Measurements from ENCODE around the gene NRG3. TPM values are rescaled to one million over a fixed set of nuclear protein-coding genes. Genes with fewer than 3 reads are reported as not detected.

Gene NRG3
- total RNA-seq, 1 donor from 2014 or later: not detected

- peaks cover 18% of the 10 kb centered on the region for H3K27me3 ChIP-seq (ENCODE audit: control insufficient read depth, insufficient read depth, low read length)
- no peak for FAIRE-seq
Measured at GRCh38 chr10:81875467-81876252, 666 bp downstream of the NRG3 start.

DNA sequence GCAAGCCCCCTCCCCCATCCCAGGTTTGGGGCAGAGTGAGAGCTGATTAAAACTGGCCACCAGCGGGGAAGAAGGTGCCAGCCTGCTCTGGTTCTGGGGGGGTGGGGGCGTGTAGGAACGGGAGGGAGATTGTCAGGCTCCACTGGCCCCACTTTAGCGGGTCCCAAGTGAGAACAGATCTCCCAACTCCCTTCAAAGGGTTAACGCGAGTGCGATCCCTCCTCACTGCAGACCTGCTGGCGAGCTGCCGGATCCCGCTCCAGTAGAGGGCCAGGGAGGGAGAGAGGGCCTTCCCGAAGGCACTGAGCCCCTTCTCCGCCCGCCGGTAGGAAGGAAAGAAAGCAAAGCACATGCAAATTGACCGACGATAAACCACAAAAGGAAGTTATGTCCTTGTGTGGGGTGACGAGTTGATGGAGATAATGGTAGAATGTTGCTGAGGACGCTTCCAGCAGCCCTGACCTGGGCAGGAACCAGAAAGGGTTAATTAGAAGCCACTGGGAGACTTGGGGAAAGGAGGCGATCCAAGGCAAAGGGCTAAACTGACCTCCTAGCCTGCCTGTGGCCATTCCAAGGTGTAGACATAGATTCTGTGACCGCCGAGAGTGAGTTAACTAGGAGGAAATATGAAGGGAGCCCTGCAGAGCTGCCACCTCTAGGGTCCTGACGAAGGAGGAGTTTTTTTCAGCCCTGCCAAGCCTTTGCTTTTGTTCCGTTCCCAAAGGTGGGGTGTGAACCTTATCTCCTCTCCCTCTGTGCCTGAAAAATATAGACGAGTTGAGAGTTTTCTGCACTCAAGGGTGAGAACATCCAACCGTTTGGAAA is 1.5 kb downstream of the NRG3 start:
- FAIRE-seq (no peak), DNase-seq (ENCODE audit: low read depth) (no peak)
- Histone ChIP-seq H3K27me3 (ENCODE audit: control insufficient read depth, insufficient read depth, low read length) (peaks cover 18% of the 10 kb centered on the region), H3K4me3 (ENCODE audit: low read depth, low read length) (no peak overlapping the region), H3K36me3 (ENCODE audit: control insufficient read depth, insufficient read depth, low read length) (no peaks in the 10 kb centered on the region)
- TF ChIP-seq CTCF (IDR thresholded peaks at IDR 0.05; ENCODE audit: insufficient read depth, low read length, severe bottlenecking): no peak

More at GRCh38 chr10:81875467-81876252, 666 bp downstream of the NRG3 start:
- no peaks in the 10 kb centered on the region for H3K36me3 ChIP-seq (ENCODE audit: control insufficient read depth, insufficient read depth, low read length)
- no peak overlapping the region for H3K4me3 ChIP-seq (ENCODE audit: low read depth, low read length)
- DNase-seq (ENCODE audit: low read depth): no peak
- no peak for TF ChIP-seq CTCF (IDR thresholded peaks at IDR 0.05; ENCODE audit: insufficient read depth, low read length, severe bottlenecking)

- no peak for FAIRE-seq
- no peak overlapping the region for H3K4me3 ChIP-seq (ENCODE audit: low read depth, low read length)
- H3K36me3 ChIP-seq (ENCODE audit: control insufficient read depth, insufficient read depth, low read length): no peaks in the 10 kb centered on the region
- no peak for TF ChIP-seq CTCF (IDR thresholded peaks at IDR 0.05; ENCODE audit: insufficient read depth, low read length, severe bottlenecking)
- H3K27me3 ChIP-seq (ENCODE audit: control insufficient read depth, insufficient read depth, low read length): peaks cover 18% of the 10 kb centered on the region
- no peak for DNase-seq (ENCODE audit: low read depth)
Measured at GRCh38 chr10:81877596-81877995, 2.6 kb downstream of the NRG3 start.

- H3K27me3 ChIP-seq (ENCODE audit: control insufficient read depth, insufficient read depth, low read length): no peaks in the 10 kb centered on the region
- DNase-seq (ENCODE audit: low read depth) (no peak), FAIRE-seq (no peak)
- H3K4me3 ChIP-seq (ENCODE audit: low read depth, low read length): no peak overlapping the region
- TF ChIP-seq CTCF (IDR thresholded peaks at IDR 0.05; ENCODE audit: insufficient read depth, low read length, severe bottlenecking): no peak
- no peaks in the 10 kb centered on the region for H3K36me3 ChIP-seq (ENCODE audit: control insufficient read depth, insufficient read depth, low read length)
Measured at GRCh38 chr10:81882011-81882410, 7.0 kb downstream of the NRG3 start.

DNA sequence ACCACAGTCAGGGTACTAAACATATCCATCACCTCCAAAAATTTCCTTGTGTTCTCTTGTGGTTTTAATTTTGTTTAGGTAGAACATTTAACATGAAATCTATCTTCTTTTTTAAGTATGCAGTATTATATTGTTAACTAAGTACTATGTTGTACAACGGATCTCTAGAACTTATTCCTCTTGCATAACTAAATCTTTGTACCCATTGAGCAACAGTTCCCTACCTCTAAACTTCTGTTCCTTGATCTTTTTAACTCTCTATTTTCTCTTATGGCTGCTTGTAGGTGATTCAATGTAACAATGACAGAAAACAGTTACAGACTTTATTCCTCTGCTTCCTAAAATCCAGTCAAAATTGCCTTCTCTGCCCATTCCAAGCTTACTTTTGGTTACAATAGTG is 9.9 kb downstream of the NRG3 start:
- H3K4me3 ChIP-seq (ENCODE audit: low read depth, low read length): no peak overlapping the region
- FAIRE-seq: no peak
- no peak for TF ChIP-seq CTCF (IDR thresholded peaks at IDR 0.05; ENCODE audit: insufficient read depth, low read length, severe bottlenecking)
- DNase-seq (ENCODE audit: low read depth): no peak
- H3K27me3 ChIP-seq (ENCODE audit: control insufficient read depth, insufficient read depth, low read length): no peaks in the 10 kb centered on the region
- no peaks in the 10 kb centered on the region for H3K36me3 ChIP-seq (ENCODE audit: control insufficient read depth, insufficient read depth, low read length)
